HG03097 (cell line): ENCODE results near the gene PARP15.
"Not testable (repeated sequence)": the region's sequence is repeated elsewhere in the genome, so short reads cannot be mapped to it uniquely, and the experiment has no call there.

Source experiments
- ATAC-seq: cut with Tn5 transposase; IDR thresholded peaks from one replicate; pipeline ENCODE4 v1.9.1; 2021; ENCODE audit not compliant: unreplicated experiment, low FRiP score

Gene PARP15

DNA sequence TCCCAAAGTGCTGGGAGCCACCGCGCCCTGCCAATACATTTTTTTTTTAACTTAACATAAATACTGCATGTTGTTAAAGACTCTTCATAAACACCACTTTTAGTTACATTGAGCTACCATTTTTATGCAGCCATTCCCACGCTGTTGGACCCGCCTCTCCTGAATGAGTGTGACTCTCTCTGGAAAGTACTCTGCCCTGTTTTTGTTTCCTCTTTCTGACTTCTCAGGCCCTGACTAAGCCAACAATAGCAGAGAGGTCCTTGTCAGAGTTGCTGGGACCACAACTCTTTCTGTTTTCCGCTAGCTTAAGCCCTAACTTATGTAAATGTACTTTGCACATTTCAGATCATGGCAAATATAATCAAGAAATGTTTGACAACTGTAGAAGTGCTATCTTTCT lies 35.2 kb downstream of the PARP15 start:
- ATAC-seq, result no peak

DNA sequence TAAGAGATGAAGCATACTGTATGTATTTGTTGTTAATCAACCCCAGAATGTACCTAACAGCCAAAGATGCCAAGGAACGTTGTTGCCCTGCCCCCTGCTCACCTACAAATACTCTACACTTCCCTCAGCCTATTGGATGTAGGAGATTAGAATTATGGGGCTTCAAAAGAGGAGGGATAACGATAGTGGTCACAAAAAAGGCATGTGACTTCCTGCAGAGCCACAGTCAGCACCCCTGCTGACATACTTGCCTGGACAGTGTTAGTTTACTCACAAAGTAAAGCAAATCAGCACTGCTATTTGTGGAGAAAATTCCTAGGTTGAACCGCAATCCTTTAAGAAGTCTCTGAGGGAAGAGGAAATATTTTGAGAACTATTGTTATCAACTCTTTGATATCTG lies 37.9 kb downstream of the PARP15 start:
- no peak for ATAC-seq

DNA sequence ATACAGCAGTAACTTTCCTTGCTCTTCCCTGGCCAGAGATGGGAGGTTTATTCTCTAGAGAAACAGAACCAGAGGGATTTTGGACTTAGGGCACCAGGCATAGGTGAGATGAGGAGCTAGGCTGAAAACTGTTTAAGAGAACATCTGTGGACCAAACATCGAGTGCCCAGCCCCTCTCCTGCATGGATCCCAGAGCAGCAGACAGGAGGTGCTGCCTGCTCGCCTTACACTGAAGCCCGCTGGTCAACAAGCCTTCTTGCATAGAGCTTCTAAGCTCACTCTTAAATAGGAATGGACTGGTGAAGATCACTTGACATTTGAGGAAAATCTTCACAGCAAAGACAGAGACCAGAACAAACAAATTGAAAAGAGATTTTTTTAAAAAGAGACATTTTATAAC lies 41.2 kb downstream of the PARP15 start:
- no peak for ATAC-seq

DNA sequence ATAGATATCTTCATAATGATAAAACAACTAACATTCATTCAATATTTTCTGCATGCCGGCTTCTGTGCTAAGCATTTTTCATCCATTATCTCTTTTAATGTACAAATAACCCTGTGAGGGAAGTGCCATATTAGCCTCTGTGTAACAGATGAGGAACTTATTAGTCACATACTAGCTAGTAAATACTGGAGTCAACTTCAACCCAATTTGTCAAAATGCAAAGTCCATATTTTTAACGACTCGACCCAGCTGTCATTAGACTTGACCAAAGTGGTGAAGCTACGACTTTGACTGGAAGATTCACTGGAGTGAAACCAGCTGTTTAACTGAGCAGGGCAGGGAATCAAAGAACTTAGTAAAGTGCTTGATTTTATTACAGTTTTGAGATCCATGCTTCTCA lies 41.6 kb downstream of the PARP15 start:
- no peak for ATAC-seq

DNA sequence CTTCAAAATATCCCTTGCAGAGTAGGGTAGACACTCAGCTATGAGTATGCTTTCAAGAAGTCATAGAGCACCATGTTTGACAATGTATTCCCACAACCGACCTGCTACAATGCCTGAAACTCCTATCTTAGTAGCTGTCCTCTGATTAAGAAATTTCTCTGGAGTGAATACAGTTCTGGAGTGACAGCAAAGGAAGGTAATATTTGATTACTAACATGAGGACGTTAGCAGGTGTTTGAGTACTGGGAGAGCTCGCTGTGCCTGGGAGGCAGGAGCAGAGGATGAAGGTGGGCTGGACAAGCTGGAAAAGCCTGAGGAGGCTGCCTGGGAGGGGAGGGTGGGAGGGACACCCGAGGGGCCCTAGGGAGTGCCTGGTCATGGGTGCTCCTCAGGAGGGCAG lies 42.9 kb downstream of the PARP15 start:
- no peak for ATAC-seq

DNA sequence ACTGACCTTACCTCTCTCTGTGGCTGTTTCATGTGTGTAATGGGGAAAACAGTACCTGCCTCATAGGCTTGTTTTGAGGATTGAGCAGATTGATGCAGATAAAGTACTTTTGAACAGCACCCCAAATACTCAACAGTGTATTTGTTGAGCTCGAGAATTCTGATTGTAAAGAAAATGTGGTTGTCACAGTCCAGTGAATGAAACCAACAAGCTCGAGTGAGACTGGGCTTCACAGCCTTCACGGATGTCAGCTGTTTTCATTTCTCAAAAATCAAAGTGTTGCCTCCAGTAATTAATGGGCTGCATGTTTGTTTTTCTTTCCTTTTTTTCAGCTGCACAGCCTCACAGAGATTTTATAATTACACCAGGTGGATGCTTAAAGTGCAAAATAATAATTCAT lies 43.7 kb downstream of the PARP15 start:
- ATAC-seq, result no peak

DNA sequence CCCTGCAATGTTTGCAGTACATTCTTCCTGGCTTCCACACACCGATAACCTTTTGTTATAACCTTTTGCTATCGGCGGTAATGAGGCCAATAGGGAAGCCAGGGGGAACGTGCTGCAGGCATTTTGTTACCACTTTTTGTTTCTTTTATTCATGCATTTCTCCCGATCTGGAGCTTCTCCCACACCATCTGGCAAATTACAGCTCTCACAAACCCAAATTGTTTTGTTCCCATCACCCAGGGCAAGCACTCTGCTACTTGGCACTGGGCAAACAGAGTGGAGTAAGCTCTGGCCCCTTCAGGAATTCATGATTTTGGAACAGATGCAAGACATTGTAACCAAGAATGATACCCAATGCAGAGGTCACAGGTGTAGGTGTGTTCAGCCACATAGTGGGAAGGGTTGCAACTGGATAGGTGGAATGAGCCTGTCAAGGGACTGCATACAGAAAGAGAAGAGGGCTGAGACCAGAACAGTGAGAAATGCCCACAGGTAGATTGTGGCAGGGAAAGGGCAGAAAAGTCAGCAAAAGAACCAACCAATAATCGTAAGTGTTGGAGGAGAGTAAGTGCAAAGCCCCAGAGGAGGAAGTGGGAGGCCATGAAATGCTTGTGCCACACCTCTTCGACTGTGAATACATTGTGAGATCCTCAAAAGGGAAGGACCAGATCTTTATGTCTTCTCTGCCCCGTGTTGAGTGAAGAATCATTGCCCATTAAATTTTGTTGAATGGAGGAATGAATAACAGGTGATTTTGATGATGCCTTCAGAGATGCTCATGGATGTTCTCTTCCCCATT lies 45.8 kb downstream of the PARP15 start:
- no peak for ATAC-seq

DNA sequence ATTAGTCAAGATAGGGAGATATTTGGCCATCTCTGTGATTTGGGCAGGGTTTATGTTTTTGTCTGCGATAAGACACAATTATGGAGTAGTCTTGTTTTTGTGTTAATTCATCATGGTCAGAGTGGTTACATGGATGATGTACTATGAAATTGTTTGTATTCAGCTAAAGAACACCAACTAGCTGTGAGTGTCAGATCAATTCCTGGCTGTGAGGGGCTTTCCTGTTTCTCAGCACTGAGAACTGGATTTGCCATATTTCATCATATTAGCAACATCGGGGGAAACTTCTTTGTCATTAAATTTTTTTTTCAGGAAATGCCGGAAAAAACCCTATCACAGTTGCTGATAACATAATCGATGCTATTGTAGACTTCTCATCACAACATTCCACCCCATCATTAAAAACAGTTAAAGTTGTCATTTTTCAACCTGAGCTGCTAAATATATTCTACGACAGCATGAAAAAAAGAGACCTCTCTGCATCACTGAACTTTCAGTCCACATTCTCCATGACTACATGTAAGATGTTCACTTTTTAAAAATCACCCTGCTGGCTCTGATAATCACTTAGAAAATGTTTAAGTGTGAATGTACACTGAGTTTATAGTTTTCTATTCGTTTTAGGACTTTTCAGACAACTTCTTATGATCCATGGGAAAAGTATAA lies 49.2 kb downstream of the PARP15 start:
- ATAC-seq, result no peak

DNA sequence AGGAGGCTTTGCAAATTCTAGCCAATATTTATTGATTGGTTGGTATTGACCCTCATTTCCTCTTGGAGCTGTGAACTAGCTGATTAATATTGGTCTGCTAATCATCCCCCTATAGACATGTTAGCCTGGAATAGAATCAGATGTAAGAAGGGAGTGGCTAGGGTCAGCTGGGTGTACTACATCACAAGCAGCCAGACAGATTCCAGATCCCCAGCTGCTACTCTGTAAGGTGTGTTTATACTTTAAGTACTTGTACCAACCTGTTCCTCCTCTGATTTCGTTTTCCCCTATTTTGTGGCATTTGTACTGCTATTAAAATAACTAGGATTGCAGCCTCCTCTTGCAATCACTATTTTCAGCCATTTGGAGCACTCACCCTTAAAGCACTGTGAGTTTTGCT lies 49.9 kb downstream of the PARP15 start:
- ATAC-seq, result no peak

DNA sequence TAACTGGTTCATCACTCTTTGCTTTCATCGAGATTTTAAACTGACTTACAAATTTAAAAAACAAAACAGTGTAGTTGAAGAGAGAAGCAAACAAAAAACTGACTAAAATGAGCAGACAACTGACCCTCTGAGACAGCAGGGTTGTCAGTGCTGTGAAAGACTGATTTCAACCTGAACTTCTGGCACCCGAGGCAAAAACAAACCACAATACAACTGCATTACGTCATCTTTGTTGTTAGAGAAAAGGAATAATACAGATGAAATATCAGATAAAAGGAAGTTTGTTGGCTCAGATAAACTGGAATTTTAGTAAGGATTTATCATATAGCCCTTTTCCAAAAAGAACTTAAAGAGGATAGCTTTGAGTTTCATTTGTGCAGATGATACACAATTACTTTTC lies 51.1 kb downstream of the PARP15 start:
- ATAC-seq, result no peak

DNA sequence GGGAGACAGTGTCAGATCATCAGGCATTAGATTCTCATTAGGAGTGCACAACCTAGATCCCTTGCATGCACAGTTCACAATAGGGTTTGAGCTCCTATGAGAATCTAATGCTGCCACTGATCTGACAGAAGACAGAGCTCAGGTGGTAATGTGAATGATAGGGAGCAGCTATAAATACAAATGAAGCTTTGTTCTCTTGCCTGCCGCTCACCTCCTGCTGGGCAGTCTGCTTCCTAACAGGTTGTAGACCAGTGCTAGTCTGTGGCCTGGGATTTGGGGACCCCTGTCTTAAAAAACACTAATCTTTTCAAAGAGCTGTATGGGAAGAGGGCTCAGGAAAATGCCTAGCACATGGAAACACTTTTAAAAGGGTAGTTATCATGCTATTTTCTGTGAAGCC lies 52.3 kb downstream of the PARP15 start:
- no peak for ATAC-seq

DNA sequence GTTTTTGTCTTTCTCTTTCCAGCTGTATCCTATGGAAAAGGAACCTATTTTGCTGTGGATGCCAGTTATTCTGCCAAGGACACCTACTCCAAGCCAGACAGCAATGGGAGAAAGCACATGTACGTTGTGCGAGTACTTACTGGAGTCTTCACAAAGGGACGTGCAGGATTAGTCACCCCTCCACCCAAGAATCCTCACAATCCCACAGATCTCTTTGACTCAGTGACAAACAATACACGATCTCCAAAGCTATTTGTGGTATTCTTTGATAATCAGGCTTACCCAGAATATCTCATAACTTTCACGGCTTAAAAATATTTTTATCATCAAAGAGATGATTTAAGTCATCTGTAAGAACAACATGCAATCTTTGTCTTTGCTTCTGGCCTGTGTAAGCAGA lies 58.3 kb downstream of the PARP15 start:
- ATAC-seq, result no peak

DNA sequence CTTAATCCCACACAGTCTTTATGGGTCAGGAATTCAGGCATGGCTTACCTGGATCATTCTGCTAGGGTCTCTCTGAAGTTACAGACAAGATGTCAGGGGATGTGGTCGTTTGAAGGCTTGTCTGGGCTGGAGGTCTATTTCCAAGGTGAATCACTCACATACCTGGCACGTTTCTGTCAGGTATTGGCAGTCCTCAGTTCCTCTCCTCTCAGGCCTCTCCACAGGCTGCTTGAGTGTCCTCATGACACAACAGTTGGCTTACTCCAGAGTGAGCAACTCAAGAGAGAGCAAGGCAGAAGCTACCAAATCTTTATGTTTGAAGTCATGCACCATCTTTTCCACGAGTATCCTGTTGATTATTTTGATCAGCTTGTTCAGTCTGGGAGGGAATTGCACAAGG lies 59.2 kb downstream of the PARP15 start:
- ATAC-seq, result no peak

DNA sequence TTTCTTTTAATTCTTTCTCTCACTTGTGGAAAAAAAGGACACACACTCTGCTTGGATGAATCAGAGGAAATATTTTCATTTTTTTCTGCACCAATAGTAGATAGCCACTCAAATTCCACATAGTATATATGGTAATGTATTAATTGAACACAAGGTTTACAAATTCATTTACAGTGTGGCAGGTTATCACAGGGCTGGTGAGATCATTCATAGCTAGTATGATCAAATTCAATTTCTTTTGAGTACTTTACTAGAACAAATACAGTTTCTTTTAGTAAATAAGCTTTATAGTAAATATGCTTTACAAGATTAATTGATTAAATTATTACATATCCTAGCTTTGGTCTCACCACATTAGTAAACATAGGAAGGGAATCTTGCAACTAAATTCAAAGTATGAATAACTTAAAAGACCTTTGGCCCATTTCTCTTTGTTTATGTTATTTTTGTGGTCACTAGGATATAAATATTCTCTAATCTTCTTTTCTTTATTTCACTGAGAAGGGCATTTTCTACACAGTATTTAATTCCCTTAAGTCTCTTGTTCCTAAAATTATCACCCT lies 63.1 kb downstream of the PARP15 start:
- ATAC-seq, result no peak

DNA sequence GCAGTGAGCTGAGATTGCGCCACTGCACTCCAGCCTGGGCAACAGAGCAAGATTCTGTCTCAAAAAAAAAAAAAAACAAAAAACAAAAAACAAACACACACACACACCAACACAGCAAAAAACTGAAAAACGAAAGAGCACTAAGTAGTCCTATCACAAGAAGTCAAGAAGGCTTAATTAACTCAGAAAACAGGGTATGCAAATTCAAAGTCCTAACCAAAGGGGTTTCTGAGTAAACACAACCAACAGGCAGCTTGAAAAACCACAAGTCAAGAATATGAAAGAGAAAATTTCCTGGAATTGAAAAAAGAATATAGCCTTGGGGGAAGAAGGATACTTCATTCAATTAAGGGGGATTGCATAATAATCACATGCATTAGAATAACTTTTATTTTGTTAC lies 65.5 kb downstream of the PARP15 start:
- no peak for ATAC-seq

DNA sequence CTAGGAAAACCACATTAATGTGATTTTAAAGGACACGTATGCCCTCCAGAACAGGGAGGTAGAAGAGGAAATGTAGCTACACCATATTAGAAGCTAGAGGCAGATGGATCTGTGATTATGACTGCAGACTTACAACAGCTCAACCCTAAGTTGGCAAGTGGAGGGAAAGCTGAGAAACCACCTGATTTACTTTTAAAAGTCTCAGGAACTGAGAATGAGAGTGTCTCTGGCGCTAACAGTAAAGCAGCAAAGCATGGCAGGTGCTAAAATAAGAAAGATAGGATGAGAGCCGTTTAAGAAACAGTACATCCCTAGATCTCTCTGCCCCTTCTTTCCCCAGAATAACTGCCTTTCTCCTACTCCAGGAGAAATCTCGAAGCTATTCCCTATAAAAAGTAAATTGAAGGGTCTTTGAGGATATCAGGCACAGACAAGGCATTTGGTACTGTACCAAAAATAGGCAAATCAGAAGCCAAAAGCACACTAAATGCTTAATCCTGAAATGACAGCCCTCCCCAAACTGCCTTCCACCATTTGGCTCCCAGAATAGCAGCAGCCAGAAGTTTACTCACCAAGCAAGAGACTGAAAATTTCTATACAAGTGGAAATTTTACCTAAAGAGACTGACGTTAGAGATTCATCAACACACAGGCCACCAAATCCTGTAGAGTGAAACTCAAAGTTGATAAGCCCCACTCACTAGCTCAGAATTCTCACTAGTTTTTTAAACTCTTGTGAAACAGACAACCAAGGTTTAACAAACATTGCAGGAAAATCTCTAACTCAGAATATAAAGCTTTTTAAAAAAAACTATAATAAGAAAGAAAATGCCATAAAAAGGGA lies 68.9 kb downstream of the PARP15 start:
- no peak for ATAC-seq

DNA sequence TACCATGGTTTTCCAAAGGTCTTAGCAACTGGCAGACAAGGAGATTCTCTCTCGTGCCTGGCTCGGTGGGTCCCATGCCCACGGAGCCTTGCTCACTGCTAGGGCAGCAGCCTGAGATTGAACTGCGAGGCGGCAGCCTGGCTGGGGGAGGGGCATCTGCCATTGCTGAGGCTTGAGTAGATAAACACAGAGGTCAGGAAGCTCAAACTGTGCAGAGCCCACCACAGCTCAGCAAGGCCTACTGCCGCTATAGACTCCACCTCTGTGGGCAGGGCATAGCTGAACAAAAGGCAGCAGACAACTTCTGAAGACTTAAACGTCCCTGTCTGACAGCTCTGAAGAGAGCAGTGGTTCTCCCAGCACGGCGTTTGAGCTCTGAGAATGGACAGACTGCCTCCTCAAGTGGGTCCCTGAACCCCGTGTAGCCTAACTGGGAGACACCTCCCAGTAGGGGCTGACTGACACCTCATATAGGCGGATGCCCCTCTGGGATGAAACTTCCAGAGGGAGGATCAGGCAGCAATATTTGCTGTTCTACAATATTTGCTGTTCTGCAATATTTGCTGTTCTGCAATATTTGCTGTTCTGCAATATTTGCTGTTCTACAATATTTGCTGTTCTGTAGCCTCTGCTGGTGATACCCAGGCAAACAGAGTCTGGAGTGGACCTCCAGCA lies 73.9 kb downstream of the PARP15 start:
- not testable (repeated sequence) for ATAC-seq

DNA sequence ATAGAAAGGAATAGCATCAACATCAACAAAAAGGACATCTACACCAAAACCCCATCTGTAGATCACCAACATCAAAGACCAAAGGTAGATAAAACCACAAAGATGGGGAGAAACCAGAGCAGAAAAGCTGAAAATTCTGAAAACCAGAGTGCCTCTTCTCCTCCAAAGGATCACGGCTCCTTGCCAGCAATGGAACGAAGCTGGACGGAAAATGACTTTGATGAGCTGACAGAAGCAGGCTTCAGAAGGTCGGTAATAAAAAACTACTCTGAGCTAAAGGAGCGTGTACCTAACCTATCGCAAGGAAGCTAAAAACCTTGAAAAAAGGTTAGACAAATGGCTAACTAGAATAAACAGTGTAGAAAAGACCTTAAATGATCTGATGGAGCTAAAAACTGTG lies 74.5 kb downstream of the PARP15 start:
- not testable (repeated sequence) for ATAC-seq

DNA sequence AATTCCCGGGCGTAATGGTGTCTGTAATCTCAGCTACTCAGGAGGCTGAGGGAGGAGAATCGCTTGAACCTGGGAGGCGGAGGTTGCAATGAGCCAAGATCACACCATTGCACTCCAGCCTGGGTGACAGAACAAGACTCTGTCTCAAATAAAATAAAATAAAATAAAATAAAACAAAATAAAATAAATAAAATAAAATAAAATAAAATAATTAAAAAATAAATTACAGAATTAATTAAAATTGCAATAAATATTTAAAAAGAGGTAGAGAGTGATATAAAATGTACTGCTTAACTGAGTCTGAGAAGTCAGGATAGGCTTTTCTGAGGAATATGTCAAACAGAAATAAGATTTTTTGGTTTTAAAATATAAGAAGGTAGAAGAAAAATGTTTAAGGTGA lies 80.9 kb downstream of the PARP15 start:
- ATAC-seq, result not testable (repeated sequence)

DNA sequence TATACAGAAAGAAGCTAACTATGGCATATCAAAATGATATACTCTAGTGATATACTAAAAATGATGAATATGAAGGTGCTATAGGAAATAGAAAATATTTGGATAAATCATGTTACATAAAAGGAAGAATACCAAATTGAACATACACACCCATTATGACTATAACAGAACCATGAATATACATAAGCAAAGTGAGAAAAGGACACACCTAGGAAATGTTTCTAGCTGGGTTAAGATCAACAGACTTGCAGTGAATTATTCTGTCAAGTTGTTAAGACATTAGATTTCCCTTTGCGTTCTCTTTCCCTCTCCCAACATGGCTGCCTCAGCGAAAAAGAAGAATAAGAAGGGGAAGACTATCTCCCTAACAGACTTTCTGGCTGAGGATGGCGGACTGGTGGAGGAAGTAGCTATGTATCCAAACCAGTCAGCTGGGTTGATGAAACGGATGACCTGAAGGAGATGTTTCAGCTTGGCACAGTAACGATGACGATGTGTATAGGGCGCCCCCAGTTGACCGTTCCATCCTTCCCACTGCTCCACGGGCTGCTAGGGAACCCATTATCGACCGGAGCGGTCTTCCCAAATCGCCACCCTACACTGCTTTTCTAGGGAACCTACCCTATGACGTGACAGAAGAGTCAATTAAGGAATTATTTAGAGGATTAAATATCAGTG lies 83.0 kb downstream of the PARP15 start:
- ATAC-seq, result no peak
